ENCODE measurements around the gene STARD9. TPM values are rescaled to one million over a fixed set of nuclear protein-coding genes. Genes with fewer than 3 reads are reported as not detected.

Gene STARD9
- total and polyA plus RNA-seq, 2 experiments from 2014 or later: 1.8 to 6.2 TPM

GRCh38 chr15:42544853-42545629 is 30.4 kb upstream of the STARD9 start (continued):
- TF ChIP-seq REST (IDR thresholded peaks at IDR 0.05; ENCODE audit: unreplicated experiment) (no peak), EZH2 (IDR thresholded peaks at IDR 0.05; ENCODE audit: low read depth, unreplicated experiment) (no peak)

- peaks cover 46% of the 10 kb centered on the region for H3K79me2 ChIP-seq (replicated peaks; ENCODE audit: insufficient read depth)
- peaks cover 6% of the 10 kb centered on the region; the same call in 1 of the 3 replicates for H3K36me3 Mint-ChIP-seq (ENCODE audit: low read depth)
- peak overlapping the region; percentile 100 for H2AFZ ChIP-seq
- H3K9me2 ChIP-seq (ENCODE audit: insufficient read depth): no peaks in the 10 kb centered on the region
- H3K27me3 ChIP-seq (ENCODE audit: insufficient read depth): no peaks in the 10 kb centered on the region
- H3F3A ChIP-seq (replicated peaks; ENCODE audit: low read depth): no peaks in the 10 kb centered on the region; the same call in 1 of the 2 replicates
- H3K9me3 Mint-ChIP-seq: no peaks in the 10 kb centered on the region
- peaks cover 16% of the 10 kb centered on the region for H4K20me1 ChIP-seq (replicated peaks; ENCODE audit: insufficient read depth)
- peaks cover 3% of the 10 kb centered on the region for H3K27me3 Mint-ChIP-seq (ENCODE audit: insufficient read depth, low read depth, poor library complexity)
- H3K36me3 ChIP-seq (ENCODE audit: insufficient read depth): no peaks in the 10 kb centered on the region
- H3K4me3 Mint-ChIP-seq: peak overlapping the region; percentile 93
- H3K4me3 ChIP-seq: peak overlapping the region; percentile 96
- peaks cover 13% of the 10 kb centered on the region for H3K4me1 Mint-ChIP-seq
- TF ChIP-seq ETS1 (IDR thresholded peaks at IDR 0.05) (no peak), JUNB (IDR thresholded peaks at IDR 0.05; ENCODE audit: unreplicated experiment) (no peak)
- peak overlapping the region; percentile 93; the same call in 1 of the 2 replicates for H3K27ac ChIP-seq (ENCODE audit: low read depth)
- DNase-seq (ENCODE audit: low spot score) (no peak), ATAC-seq (peak; percentile 11)
- H3K27ac Mint-ChIP-seq: peak overlapping the region; percentile 72
- peaks cover 9% of the 10 kb centered on the region for H3K4me1 ChIP-seq (ENCODE audit: insufficient read depth)
- peak overlapping the region; percentile 98 for H3K4me2 ChIP-seq
Measured at GRCh38 chr15:42547918-42548248, 27.5 kb upstream of the STARD9 start.

- peak; percentile 51; the same call in 1 of the 2 replicates for TF ChIP-seq ETS1 (IDR thresholded peaks at IDR 0.05)
- TF ChIP-seq CREB1 (CRISPR knock-in tag; IDR thresholded peaks at IDR 0.05; ENCODE audit: low read depth): peak; percentile 99
- TF ChIP-seq EZH2phosphoT487 (IDR thresholded peaks at IDR 0.05; ENCODE audit: unreplicated experiment): no peak
- TF ChIP-seq POLR2AphosphoS5 (IDR thresholded peaks at IDR 0.05; ENCODE audit: low read depth): peak; percentile 97
- ATAC-seq (peak; percentile 92), DNase-seq (ENCODE audit: low spot score) (peak; percentile 95)
- Histone ChIP-seq H3F3A (replicated peaks; ENCODE audit: low read depth) (no peaks in the 10 kb centered on the region; the same call in 1 of the 2 replicates), H3K36me3 (ENCODE audit: insufficient read depth) (no peaks in the 10 kb centered on the region), H2AFZ (peak within 1 kb of the TSS; percentile 100), H3K4me3 (peak within 1 kb of the TSS; percentile 96), H3K4me2 (peak within 1 kb of the TSS; percentile 98), H3K9me2 (ENCODE audit: insufficient read depth) (no peaks in the 10 kb centered on the region), H3K27ac (ENCODE audit: low read depth) (peak within 1 kb of the TSS; percentile 93), H3K79me2 (replicated peaks; ENCODE audit: insufficient read depth) (peaks cover 51% of the 10 kb centered on the region), H3K27me3 (ENCODE audit: insufficient read depth) (no peaks in the 10 kb centered on the region), H3K4me1 (ENCODE audit: insufficient read depth) (peaks cover 9% of the 10 kb centered on the region), H4K20me1 (replicated peaks; ENCODE audit: insufficient read depth) (peaks cover 20% of the 10 kb centered on the region)
- peak within 1 kb of the TSS; percentile 97 for H3K27ac Mint-ChIP-seq
- peaks cover 3% of the 10 kb centered on the region for H3K27me3 Mint-ChIP-seq (ENCODE audit: insufficient read depth, low read depth, poor library complexity)
- peak within 1 kb of the TSS; percentile 93 for H3K4me3 Mint-ChIP-seq
- H3K9me3 Mint-ChIP-seq: no peaks in the 10 kb centered on the region
- H3K4me1 Mint-ChIP-seq: peaks cover 13% of the 10 kb centered on the region
- H3K36me3 Mint-ChIP-seq (ENCODE audit: low read depth): peaks cover 6% of the 10 kb centered on the region; the same call in 2 of the 3 replicates
Measured at GRCh38 chr15:42548249-42549031, 27.0 kb upstream of the STARD9 start, which contains the start of the genes HAUS2 and LRRC57. Gene HAUS2, plus strand, starts transcription at chr15:42548838. Its CDS starts 35 bp downstream, at chr15:42548873. Gene LRRC57, minus strand, starts transcription at chr15:42548793. Its CDS starts 359 bp downstream, at chr15:42548434.

Data from GM23338 (cell line).